Caki2 (cell line): Measurements from ENCODE around the gene GDPD5. TPM values are rescaled to one million over a fixed set of nuclear protein-coding genes. Genes with fewer than 3 reads are reported as not detected.

Source experiments
- DNase-seq: peaks from one replicate; pipeline ENCODE4 v3.0.0-alpha.2; 2015; ENCODE audit warnings: low read depth
- in situ Hi-C: cut with HindIII; loops from 2 replicates; pipeline ENCODE4 v1.10.0; 2016; ENCODE audit warnings: low sequenced_read_pairs, low pct_unique_long_range_greater_than_20kb, mixed read lengths
- total RNA-seq: library from RNA; depleted of rRNA; stranded (reverse); fragments of >200 nt; shearing (Covaris generic); gene quantifications from 2 replicates; pipeline ENCODE4 v1.2.3, GENCODE V29; 2014; ENCODE audit warnings: low replicate concordance

GDPD5 gene
- total RNA-seq, 1 experiment from 2014 or later = 1.6 TPM

DNA sequence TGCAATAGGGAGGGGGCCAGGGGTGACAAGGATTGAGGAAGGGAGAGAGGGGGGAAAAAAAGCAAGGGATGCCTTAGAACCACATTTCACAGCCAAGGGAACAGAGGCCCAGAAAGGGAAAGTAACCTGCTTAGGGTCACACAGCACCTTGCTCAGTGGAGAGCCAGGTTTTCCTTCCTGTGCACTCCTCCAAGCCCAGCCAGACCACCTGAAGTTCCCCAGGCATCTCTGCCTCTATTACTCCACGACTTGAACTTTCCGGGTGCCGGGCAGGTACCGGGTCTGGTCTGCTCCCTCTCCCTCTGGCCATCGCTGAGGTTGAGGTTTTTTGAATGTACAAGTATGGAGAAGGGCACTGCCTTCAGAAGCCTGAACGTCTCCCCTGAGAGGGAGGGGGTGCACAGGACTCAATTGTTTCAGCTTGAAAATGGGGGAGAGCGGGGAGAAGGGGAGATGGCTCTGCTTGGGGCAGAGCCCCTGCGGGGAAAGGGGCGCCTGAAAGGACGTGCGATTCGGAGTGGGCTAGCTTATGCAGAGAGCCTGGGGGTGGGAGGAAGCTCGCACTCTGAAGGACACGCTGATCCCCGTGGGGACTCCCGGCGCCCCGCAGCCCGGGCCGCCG lies 35.8 kb upstream of the GDPD5 start:
- DNase-seq = no peak
- in situ Hi-C loops = no loop called here

DNA sequence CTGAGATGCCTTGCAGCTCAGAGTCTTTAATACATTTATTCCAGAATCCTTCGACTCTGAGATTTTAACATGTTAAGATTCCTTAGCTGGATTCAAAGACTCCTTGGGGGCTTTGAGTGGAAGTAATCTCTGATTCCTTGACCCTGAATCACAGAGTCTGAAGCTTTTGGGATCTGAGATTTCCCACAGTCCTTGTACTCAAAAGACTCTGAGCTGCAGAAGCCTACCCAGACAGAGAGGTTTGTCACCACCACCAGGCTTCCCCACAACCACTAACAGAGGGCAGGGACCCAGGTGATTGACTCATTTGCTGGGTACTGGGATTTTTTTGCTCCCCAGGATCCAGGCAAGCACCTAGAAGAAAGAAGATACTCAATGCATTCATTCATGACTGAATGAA lies 34.9 kb upstream of the GDPD5 start:
- in situ Hi-C loops = no loop called here
- DNase-seq = no peak

DNA sequence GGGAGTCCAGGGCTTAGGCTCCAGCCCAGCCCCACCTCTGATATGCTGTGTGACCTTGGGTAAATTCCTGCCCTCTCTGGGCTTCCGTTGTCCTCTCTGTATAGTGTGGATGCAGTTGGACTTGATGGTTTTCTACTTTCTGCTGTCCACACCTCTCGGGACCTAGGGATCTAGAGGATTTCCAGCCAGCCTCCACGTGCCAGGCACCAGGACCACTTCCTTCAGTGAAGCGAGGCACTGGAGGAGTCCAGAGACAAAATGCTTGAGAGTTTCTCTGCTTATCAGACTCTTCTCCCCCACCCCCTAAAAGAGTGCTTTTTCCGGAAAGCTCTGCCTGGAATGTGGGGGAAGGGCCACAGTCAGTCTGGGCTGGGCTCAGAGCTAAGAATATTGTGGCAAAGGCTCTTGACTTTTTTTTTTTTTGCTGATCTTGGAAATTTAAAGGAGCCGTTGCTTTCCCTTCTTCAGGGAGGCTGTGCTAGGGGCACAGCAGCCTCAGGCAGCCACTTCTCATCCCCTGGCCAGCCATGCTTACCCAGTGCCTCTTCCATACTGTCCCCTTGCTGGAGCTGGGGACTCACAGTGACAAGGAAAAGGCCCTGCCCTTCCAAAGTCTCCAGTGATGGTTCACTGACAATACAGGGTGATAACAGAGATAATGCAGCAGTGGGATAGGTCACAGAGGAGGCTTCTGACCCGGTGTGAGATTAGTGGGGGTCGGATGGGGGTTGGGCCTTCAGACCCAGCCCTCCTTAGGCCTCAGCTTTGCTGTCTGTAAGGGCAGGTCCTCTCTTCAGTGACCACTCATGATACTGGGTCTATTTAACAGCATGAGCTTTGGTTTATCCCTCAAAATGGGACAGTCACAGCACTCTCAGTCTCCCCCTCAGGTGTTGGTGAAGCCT lies 33.5 kb upstream of the GDPD5 start:
- in situ Hi-C loops = no loop called here
- DNase-seq = no peak

DNA sequence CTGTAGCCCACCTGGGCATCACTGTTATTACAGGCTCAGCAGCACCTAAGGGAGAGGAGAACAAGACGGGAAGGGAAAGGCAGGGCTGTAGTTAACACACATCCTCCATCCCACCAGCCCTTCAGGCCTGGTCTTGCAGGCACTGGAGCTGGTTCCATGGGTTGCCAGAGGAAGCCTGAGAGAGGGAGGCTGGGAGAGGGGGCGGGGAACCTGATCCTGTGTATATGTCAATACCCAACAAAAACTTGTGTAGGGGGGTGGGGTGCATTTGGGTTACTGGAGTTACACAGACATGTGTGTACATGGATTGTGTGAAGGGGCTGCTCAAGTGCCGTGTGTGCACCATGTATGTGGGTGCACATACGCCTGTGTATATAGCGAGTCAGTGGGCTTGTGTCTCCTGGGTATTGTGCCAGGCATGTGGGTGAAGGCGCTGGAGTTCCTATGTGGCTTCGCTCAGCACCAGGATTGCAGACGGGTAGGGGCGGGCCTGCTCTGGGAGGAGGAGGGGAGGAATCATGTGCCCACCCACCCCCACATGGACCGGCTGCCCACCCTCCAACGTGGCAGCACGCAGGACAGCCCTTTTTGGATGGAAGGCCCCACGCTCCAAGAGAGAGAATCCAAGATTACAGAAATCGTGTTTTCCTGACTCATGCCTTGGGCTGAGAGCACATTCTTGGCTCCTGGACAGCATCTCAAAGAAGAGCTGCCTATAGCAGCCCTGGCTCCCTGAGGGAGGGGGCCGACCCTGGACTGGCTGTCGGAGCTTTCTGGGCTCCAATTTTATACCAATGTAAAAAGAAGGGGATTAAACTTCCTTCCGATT lies 32.1 kb upstream of the GDPD5 start:
- DNase-seq = no peak
- in situ Hi-C loops = no loop called here

DNA sequence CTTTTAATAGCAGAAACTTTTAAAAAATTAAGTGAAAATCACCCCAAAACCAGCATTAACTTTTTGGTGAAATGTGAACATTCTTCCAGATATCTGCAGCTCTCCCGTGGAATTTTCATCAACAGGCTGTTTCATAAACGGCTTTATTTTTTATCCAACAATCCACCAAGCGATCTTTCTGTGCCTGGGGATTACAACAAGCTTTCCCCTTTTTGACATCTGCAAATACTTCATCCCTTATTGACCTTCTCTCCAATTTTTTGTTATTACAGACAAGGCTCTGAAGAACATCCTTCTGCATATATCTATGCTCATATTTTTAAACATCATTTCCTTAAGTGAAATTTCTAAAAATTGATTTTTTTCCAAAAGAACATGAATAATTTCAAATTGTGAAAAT lies 30.5 kb upstream of the GDPD5 start:
- no peak for DNase-seq
- in situ Hi-C loops = no loop called here

DNA sequence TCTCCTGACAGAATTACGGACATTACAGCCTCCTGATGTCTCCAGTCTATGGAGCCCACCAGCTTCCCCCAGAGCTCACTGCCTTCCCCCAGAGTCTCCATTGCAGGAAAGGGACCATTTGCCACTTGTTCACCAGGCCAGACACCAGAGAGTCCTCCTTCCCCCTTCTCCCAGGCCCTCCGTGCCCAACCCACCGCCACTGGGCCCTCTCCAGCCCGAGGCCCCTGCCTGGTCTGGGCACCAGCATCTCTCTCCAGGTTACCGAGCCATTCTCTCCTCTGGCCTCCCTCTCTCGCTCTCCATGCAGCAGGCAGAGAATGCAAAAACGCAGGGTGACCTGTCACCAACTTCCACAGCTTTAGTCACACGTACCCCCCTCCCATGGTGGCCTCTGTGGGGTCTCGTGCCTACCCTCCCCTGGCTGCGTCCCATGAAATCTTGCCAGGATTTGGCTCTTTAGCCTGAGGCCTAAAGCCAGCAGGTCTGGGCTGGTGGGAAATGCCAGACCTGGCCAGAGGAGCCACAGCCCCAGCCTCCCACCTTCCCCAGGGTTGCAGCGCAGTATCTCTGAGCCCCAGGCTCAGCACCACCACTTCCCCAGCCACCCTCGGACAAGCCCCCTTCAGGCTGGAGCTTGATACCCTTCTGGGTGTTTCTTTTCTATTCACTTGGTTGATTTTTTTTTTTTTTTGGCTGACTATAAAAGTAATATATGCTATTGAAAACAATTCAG lies 29.5 kb upstream of the GDPD5 start:
- in situ Hi-C loops = no loop called here
- DNase-seq = no peak

DNA sequence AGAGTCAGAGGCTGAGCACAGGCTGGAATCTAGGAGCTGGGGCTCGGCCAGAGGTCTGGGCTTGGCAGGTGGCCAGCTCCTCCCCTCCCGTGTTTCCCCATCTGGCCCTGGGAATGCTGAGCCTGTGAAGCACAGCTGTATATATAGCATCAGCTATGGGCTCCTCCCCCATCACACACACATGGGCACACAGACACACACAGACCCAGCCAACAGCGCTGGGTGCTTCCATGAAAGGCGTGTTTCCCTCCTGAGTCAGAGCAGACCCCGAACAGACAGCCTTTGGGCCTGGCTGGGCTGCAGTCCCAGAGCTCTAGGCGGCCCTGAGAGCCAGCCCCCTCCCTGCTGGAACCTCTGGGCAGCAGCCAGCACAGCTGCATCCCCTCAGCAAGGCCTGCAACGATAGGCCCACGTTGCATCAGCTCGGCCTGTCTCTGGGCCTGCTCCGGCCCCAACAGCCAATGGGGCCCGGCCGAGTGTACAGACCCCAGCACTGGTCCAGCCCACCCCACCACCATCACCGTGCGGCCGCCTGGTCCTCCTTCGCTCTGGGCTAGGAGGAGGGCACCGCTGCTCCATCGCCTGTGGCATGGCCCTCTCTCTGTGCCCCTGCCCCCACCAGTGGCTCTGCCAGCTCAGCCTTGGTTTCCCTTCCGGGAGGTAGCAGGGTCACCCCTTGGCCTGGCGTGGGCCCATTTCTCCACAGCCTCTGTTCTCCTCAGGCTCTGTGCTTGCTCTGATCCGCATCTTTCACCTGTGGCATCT lies 28.7 kb upstream of the GDPD5 start:
- no peak for DNase-seq
- in situ Hi-C loops = no loop called here

DNA sequence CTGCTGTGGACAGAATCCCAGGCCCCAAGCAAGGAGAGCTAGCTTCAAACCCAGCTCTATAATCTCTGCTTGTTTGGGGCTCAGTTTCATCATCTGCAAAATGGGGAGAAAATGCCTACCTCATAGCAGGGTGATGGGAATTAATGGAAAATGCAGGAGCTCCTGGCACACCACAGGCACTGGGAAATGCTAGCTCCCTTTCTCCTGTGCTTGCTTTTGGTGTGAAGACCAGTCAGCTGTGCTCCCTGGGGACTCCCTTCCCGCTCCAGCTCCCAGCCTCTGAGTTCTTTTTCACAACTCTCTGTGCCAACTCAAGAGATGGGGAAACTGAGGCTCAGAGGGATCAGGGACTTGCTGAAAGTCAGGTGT lies 28.1 kb upstream of the GDPD5 start:
- no peak for DNase-seq

DNA sequence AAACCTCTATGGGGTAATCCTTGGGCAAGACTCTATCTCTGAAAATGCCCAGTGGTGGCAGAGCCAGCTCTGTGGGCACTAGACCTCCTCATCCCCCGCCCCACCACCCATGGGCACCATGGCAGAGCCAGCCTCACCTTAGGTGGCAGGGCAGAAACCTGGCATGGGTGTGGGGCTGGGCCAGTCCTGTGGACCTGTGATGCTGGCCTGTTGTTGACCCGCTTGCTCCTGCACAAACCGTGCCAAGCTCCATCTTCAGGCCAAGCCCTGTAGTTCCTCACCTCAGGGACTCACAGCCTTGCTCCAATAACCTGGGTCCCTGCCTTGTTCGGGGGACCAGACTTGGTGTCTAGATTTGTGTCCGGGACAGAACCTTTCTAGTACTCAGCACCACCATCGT lies 27.4 kb upstream of the GDPD5 start:
- in situ Hi-C loops = no loop called here
- no peak for DNase-seq

More for the DNA sequence above, 28.1 kb upstream of the GDPD5 start:
- in situ Hi-C loops = no loop called here

DNA sequence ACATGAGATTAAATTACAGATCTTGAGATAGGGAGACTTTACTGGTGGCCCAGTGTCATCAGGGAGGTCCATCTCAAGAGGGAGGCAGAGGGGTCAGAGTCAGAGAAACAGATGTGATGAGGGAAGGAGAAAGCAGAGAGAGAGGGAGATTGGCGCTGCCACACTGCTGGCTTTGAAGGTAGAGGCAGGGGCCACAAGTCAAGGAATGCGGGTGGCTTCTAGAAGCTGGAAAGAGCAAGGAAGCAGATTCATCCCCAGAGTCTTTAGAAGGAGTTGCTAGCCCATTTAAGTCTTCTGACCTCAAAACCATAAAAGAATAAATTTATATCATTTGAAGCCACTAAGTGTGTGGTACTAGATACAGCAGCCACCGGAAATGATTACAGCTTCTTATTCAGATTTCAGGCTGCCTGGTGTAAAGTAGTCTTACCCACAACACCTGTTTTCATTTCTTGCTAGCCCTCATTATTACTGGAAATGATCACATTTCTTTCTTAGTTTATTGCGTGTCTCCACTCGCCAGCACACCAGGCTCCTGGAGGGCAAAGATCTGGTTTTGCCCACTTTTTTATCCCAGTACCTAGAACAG lies 23.7 kb upstream of the GDPD5 start:
- in situ Hi-C loops = no loop called here

DNA sequence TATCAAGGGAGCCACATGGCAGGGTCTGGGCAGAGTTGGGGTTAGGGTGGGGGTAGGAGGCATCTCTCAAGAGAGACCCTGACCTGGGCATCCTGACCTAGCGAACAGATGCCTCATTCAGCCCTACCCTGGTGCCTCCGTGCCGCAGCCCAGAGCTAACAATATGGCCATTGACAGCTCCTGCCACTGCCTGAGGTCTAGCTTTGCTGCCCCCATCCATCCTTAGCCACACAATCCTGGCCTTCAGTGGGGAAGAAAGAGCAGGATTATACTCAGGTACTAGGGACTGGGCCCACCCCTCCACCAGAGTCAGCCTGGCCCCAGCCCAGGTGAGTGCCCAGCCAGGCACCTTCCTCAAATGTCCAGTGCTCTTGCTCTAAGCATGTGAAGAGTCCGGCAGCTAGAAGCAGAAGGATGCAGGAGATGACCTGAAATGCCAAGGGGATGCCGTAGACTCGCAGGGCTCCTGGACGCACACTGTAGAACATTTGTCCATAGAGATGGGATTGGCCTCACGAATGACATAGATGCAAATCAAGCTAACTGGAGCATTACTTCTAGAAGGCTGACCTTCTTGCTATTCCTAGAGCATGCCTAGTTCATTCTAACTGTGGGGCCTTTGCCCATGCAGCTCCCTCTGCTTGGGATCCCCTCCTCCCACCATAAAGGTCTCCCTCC lies 23.0 kb upstream of the GDPD5 start:
- in situ Hi-C loops = no loop called here
- no peak for DNase-seq

More for the DNA sequence above, 23.7 kb upstream of the GDPD5 start:
- DNase-seq = no peak

DNA sequence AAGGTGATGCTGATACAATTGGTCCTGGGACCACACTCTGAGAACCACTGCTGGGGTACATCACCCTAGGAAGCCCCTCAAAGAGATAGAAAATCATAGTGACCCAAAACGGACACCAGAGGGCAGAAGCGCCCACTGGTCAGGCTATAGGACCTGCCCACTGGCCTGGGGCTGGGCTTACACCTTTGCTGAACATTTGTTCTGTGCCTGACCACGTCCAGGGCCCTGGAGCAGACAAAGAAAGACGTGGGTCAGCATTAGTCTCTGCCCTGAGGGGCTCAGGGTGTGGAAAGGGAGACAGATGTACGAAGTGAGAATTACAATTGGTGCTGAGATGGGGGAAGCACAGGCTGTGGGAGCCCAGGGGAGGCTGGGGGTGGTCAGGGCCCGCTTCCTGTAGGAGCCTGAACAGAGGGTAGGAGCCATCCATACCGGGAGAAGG lies 21.9 kb upstream of the GDPD5 start:
- in situ Hi-C loops = no loop called here
- DNase-seq = peak; percentile 29

DNA sequence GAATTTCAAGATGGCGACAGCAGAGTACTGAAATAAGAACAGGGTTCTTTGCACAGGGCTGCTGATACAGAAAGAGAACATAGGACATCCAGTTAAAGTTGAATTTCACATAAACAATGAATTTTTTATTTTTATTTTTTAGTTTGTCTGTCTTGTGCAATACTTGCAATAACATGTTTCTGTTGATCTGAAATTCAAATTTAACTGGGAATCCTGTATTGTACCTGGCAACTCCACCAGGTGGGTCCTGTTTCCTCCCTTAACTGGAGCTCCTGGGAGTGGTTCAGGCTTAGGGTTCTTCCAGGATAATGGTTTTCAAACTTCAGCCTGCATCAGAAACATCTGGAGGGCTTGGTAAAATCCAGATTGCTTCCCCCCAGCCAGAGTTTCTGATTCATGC lies 21.4 kb upstream of the GDPD5 start:
- in situ Hi-C loops = no loop called here

DNA sequence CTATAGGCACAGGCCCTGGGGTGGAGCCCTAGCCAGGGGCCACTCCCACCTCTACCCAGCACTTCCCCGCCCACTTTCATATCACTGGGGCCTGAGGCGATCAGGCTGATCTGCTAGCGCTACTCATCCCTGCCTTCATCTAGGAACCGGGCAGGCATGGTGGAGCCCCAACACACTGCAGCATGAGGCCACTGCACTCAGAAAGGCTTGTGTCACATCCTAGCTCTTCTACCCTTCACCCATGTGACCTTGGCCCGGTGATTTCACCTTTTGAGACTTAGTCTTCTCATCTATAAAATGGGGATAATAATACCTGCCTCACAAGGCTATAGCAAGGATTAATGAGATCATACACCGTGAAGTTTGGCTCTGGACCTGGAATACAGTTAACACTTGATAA lies 18.1 kb upstream of the GDPD5 start:
- no peak for DNase-seq
- in situ Hi-C loops = no loop called here

More for the DNA sequence above, 21.4 kb upstream of the GDPD5 start:
- no peak for DNase-seq

DNA sequence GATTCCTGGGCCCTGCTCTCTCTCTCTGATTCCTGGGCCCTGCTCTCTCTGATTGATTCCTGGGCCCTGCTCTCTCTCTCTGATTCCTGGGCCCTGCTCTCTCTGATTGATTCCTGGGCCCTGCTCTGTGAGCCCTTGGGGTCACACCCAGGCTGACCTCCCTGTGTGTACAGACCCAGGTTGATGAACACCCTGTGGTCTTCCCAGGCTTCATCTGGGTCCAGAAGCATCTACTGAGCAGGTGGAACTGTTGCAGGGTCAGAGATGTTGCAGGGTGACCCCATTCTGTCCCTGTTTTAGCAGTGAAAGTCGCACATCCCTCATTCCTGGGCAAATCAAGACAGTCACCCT lies 16.3 kb upstream of the GDPD5 start:
- no peak for DNase-seq
- in situ Hi-C loops = no loop called here

DNA sequence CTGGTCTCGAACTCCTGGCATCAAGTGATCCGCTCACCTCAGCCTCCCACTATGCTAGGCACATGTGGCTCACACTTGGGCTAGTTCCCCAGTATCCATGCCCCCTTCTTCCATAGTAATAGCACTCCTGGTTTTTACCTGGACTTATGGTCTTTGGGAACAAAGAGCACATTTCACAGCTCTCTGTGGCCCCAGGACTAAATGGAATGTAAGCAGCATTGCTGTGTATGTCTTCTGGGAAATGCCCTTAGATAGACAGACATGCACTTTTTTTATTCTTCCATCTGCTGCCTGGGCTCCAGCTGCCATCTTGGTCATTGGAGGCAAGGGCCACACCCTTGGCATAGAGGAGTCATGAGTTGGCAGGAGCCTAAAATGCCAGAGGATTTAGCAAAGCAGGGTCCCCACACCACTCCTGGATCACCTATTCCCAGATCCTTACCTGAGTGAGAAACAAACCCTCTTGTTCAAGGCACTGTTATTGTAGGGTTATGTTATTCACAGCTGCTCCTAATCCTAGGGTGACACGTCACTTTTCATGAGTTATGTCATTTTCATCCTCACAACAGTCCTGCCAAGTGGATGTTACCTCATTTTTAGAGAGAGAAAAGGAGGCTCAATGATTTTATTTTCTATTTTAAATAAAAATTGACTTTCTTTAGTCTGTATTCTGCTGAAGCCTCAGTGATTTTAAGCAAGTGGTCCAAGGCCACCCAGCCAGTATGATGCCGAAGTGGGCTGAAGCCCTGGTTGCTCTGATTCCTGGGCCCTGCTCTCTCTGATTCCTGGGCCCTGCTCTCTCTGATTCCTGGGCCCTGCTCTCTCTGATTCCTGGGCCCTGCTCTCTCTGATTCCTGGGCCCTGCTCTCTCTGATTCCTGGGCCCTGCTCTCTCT lies 15.7 kb upstream of the GDPD5 start:
- in situ Hi-C loops = no loop called here
- DNase-seq = no peak
